ENCODE data around the gene B9D1.

The B9D1 gene

DNA sequence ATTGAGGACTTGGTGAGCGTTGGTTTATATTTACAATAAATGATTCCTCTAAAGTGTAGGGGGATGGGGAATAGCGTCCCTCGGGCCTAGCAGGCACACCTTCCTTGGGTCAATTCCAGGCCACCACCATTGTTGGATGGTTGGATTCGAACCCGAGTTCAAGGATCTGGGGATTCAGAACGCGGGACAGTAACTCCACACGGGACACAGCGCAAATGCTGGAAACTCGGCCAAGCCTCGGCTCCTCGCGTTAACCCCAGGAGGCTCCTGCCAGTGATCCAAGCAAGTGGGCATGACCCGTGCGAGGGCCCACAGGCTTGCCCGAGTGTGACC, 613 bp downstream of the B9D1 start:
- DNase-seq (ENCODE audit: low read depth), result no peak
- peak overlapping the region; percentile 88 for H3K4me3 ChIP-seq (ENCODE audit: control insufficient read depth, low read depth, low read length)
- TF ChIP-seq CTCF (IDR thresholded peaks at IDR 0.05; ENCODE audit: control insufficient read depth, insufficient read depth, low read depth, low read length, missing control alignments), result no peak

- no peak for DNase-seq (ENCODE audit: low read depth)
- no peak overlapping the region; the same call in 1 of the 2 replicates for H3K4me3 ChIP-seq (ENCODE audit: control insufficient read depth, low read depth, low read length)
- no peak for TF ChIP-seq CTCF (IDR thresholded peaks at IDR 0.05; ENCODE audit: control insufficient read depth, insufficient read depth, low read depth, low read length, missing control alignments)
These were observed 1.2 kb downstream of the B9D1 start for GRCh38 chr17:19361326-19361725.

- no peak overlapping the region for H3K4me3 ChIP-seq (ENCODE audit: control insufficient read depth, low read depth, low read length)
- DNase-seq (ENCODE audit: low read depth), result no peak
- no peak for TF ChIP-seq CTCF (IDR thresholded peaks at IDR 0.05; ENCODE audit: control insufficient read depth, insufficient read depth, low read depth, low read length, missing control alignments)
These were observed 1.8 kb downstream of the B9D1 start for GRCh38 chr17:19360772-19361171.

DNA sequence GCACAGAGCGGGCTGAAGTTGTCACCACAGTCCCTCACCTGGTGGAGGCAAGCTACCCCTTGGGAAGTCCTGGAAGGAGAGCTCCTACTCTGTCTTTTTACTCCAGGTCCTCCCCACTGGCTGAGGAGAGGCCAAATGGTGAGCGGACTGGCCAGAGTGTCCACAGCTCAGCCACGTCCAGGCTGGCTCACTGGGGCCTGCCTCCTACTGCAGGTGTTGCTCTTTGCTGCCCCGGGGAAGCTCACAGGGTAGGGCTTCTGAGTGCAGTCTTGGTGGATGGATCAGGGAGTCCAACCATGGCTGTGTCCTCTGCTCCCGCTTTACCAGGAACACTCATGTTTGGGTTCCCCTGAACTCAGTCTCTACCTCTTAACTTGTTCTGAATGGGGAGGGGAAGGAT, 2.7 kb downstream of the B9D1 start:
- H3K4me3 ChIP-seq (ENCODE audit: control insufficient read depth, low read depth, low read length), result no peak overlapping the region
- no peak for DNase-seq (ENCODE audit: low read depth)
- no peak for TF ChIP-seq CTCF (IDR thresholded peaks at IDR 0.05; ENCODE audit: control insufficient read depth, insufficient read depth, low read depth, low read length, missing control alignments)

DNA sequence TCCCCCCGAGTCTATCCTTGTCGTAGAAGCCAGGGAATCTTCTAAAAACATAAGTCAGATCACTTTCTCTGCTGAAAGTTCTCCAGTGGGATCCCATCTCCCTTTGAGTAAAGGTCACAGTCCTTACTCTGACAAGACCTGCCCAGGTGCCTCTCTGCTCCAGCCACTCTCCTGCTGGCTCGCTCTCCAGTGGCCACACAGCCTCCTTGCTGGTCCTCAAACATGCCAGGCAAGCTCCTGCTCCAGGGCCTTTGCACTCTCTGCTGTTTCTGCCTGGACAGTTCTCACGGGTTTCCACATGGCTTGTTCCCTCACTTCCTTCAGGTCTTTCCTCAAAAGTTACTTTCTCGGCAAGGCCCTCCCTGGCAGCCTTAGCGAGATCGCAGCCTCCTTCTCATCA, 3.4 kb downstream of the B9D1 start:
- no peak for DNase-seq (ENCODE audit: low read depth)
- TF ChIP-seq CTCF (IDR thresholded peaks at IDR 0.05; ENCODE audit: control insufficient read depth, insufficient read depth, low read depth, low read length, missing control alignments), result no peak
- H3K4me3 ChIP-seq (ENCODE audit: control insufficient read depth, low read depth, low read length), result no peak overlapping the region

DNA sequence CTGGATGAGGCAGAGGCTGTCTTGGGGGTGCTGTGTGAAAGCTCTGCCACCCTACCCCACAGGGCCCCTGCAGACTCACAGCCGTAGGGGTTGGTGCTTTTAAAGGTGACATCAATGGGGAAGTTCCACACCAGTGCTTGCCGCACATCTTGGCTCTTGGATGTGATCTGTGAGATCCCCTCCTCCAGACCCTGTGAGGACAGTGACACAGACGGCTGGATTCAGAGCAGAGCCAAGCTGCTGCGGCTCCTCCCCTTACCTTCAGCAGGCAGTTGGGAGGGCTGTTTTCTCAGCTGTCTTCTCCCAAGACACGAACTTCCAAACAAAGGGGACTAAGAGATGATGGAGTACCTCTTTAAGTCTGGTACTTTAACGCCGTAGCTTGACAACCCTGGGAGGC, 4.8 kb downstream of the B9D1 start:
- no peak overlapping the region for H3K4me3 ChIP-seq (ENCODE audit: control insufficient read depth, low read depth, low read length)
- no peak for TF ChIP-seq CTCF (IDR thresholded peaks at IDR 0.05; ENCODE audit: control insufficient read depth, insufficient read depth, low read depth, low read length, missing control alignments)
- DNase-seq (ENCODE audit: low read depth), result no peak

DNA sequence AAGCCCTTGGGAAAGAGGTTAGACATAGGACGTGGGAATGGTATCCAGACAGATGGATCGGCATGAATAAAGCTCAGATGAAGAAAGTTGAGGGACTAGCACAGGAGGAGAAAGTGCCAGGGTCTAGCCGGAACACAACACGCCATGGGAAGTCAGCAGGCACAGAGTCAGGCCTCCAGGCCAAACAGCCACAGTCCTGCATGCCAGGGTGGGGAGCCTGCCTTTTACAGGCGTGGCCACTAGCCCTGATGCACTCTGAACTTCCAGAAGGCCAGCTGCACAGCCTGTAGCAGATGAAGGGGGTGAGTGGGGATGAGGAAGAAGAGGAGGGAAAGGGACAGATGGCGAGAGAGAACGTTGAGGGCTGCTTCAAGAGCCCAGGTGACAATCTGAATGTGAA, 5.2 kb downstream of the B9D1 start:
- H3K4me3 ChIP-seq (ENCODE audit: control insufficient read depth, low read depth, low read length), result no peak overlapping the region
- TF ChIP-seq CTCF (IDR thresholded peaks at IDR 0.05; ENCODE audit: control insufficient read depth, insufficient read depth, low read depth, low read length, missing control alignments), result no peak
- DNase-seq (ENCODE audit: low read depth), result no peak
